Cerebellar nuclear complex (tissue), 1 donor: ENCODE data around the gene MET.
"Not testable (repeated sequence)": the region's sequence is repeated elsewhere in the genome, so short reads cannot be mapped to it uniquely, and the experiment has no call there.

Source experiments
- DNase-seq, 2 experiments: peaks; one replicate each; lab custom pipeline; 2025; lab: John Stamatoyannopoulos, UW

The MET gene

GRCh38 chr7:116809636-116810266 is 137.8 kb downstream of the MET start:
- peak in 1 of 2 experiments; percentile 5 for DNase-seq

- DNase-seq, result no peak
Observed at GRCh38 chr7:116810267-116811116, 138.5 kb downstream of the MET start.

- no peak for DNase-seq
Observed at GRCh38 chr7:116811768-116812167, 139.8 kb downstream of the MET start.

- no peak for DNase-seq
Observed at GRCh38 chr7:116812860-116813259, 140.9 kb downstream of the MET start.

GRCh38 chr7:116813371-116813770 is 141.4 kb downstream of the MET start:
- not testable (repeated sequence) for DNase-seq

GRCh38 chr7:116815041-116815440 is 143.0 kb downstream of the MET start:
- no peak for DNase-seq

GRCh38 chr7:116820149-116820548 is 148.2 kb downstream of the MET start:
- no peak for DNase-seq

- not testable (repeated sequence) for DNase-seq
Observed at GRCh38 chr7:116821647-116822046, 149.7 kb downstream of the MET start.

- no peak for DNase-seq
Observed at GRCh38 chr7:116824449-116824848, 152.5 kb downstream of the MET start.

- DNase-seq, result no peak
Observed at GRCh38 chr7:116828281-116828680, 156.3 kb downstream of the MET start.

GRCh38 chr7:116829041-116829440 is 157.0 kb downstream of the MET start:
- DNase-seq, result no peak

GRCh38 chr7:116829493-116829892 is 157.5 kb downstream of the MET start:
- DNase-seq, result no peak

GRCh38 chr7:116832692-116833091 is 160.7 kb downstream of the MET start:
- DNase-seq, result no peak

- DNase-seq, result no peak
Observed at GRCh38 chr7:116834815-116835504, 163.0 kb downstream of the MET start.

GRCh38 chr7:116836048-116836447 is 164.1 kb downstream of the MET start:
- no peak for DNase-seq

GRCh38 chr7:116836911-116837310 is 164.9 kb downstream of the MET start:
- DNase-seq, result no peak

GRCh38 chr7:116837586-116837985 is 165.6 kb downstream of the MET start:
- DNase-seq, result no peak

- DNase-seq, result no peak
Observed at GRCh38 chr7:116840256-116840655, 168.3 kb downstream of the MET start.

GRCh38 chr7:116842371-116842770 is 170.4 kb downstream of the MET start:
- no peak for DNase-seq

GRCh38 chr7:116843378-116843777 is 171.4 kb downstream of the MET start:
- no peak for DNase-seq
